Fibroblast of peridontal ligament (primary cell): ENCODE measurements around the gene ASIC3.
"Not testable (repeated sequence)": the region's sequence is repeated elsewhere in the genome, so short reads cannot be mapped to it uniquely, and the experiment has no call there.

Experiments used
- DNase-seq: peaks from one replicate; pipeline ENCODE4 v3.0.0-alpha.2; 2010; ENCODE audit errors: extremely low read depth

The ASIC3 gene

DNA sequence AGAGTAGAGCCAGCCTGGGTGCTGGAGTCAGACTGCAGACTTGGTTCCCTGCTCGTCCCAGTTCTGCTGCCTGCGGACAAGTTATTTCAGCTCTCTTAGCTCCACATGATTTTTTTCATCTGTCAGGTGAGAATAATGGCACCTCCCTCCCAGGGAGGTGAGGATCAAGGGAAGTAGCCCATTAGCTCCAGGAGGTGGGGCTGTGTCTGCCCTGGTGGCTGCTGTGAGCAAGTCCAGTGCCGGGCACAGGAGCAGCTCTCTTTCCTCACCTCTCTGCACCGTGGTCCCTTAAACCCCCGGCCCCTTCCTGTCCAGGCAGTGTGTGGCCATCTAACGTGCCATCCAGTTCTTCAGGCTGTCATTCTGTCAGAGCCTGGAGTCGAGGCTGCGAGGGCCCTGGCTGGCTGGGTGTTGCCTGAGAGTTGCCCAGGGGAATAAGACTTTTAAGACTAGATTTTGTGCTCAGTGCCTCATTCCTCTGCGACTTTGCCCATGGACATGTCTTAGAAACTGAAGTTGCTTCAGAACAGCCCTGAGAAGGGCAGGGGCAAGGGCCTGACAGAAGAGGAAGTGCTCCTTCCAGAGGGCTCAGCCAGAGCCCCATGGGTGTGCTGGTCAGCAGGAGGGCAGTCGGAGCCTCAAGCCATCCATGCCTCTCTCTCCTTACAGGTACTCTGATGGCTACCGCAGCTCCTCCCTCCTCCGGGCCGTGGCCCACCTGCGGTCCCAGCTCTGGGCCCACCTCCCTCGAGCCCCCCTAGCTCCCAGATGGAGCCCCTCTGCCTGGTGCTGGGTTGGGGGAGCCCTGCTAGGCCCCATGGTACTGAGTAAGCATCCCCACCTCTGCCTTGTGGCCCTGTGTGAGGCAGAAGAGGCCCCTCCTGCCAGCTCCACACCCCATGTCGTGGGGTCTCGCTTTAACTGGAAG, 15.1 kb upstream of the ASIC3 start:
- no peak for DNase-seq

DNA sequence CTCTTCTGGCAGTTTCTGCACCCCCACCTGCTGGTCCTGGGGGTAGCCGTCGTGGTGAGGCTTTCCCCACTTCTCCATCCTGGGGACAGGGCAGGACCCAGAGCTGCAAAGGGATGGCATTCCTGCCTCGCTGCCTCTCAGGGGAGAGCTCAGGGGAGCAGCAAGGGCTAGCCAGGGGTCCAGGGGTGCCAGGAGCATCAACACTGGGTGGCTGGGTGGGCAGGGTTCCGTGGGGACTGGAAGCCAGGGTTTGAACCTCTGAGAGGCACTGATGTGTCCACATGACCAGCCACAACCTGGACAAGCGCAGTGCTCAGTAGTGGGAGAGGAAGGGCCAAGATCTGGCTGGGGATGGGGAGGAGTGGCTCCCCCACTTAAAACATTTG, 14.5 kb upstream of the ASIC3 start:
- no peak for DNase-seq

DNA sequence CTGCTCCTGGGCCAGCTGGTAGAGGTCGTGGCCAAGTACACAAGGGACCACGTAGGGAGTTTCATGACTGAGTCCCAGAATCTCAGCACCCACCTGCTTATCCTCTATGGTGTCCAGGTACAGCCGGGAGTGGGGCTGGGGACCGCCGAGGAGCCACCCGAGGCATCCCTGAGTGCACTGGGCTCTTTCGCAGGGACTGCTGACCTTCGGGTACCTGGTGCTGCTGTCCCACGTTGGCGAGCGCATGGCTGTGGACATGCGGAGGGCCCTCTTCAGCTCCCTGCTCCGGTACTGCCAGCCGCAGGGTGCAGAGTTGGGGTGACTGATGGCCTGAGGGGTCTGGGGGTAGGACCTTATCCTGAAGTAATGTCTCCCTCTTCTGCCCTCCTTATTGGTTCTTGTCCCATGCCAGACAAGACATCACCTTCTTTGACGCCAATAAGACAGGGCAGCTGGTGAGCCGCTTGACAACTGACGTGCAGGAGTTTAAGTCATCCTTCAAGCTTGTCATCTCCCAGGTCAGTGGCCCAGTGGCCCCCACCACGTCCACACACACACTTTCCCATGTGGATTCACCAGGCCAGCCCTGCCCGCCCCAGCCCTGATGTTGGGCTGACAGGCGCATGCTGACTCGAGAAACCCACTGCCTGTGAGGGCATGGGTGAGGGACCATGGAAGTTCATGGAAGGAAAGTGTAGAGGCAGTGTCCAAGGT, 13.9 kb upstream of the ASIC3 start:
- no peak for DNase-seq

DNA sequence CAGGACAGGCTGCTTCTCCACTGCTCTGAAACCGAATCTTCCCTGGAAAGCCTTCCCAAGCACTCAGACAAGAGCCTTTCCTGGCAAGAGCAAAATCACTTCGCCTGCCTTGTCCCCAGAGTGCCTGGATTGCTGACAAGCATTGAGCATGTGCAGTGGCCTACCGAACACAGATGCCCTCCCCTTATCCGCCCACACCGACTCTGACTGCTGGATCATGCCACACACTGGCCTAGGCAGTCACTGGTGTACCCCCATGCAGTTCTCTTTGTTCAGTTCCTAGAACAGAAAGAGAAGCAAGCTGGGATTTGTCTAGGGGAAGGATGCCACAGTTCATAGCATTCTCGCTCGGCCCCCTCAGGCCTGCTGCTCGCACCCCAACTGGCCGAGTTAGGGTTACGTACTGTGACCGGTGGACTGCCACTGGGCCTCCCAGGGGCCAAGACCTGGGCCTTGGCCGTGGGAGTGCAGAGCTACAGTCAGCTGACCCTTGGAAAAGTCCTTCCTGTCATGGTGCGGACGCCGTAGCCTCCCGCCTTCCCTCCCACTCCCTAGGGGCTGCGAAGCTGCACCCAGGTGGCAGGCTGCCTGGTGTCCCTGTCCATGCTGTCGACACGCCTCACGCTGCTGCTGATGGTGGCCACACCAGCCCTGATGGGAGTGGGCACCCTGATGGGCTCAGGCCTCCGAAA, 13.2 kb upstream of the ASIC3 start:
- DNase-seq, result no peak

DNA sequence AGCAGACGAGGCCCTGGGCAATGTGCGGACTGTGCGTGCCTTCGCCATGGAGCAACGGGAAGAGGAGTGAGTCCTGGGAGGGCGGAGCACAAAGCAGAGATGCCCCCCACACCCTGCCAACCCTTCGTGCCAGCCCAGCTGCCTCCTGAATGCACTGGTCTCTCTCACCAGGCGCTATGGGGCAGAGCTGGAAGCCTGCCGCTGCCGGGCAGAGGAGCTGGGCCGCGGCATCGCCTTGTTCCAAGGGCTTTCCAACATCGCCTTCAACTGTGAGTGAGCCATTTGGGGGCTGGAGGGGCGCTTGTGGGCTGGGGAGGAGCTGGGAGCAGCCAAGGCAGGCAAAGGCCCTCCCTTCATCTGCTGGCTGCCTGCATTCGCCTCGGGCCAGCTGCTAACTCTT, 12.4 kb upstream of the ASIC3 start:
- DNase-seq, result no peak

DNA sequence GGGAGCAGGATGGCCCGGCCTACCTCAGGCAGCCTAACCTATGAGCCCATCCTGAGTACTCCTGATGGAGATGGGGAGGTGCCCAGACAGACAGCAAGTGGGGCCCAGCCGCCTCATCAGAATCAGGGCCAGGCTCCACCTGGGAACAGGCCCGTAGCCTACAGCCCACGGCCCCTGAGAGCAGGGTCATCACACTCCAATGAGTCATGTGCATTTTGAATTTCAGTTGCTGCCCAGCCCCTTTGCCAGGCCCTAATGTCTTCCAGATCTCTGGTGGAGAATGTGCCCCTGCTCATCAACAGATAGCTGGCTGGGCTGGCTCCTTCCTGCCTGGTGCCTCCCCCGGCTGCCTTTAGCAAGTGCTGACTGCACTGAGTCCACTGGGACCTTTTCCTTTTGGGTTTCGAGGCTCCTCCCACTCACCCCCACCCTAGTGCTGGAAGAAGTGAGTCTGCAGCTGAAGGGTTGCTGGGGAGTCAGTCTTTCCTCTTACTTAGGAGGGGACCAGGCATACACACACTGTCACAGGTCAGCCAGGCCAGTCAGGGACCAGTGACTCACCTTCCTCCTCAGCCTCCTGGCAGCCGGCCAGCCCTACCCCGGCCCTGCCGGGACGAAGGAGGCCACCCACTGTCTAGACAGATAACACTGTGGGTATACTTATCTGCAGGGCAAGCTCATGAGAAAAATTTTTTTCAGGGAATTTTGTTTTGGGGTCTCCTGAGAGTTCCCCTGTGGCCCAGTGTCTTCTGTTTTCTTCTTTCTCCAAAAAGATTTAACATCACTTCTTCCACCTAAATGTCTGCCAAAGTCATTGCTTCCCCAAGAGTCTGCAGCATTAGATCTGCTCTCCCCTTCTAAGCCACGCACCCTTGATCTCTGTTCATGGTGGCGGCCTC, 9.1 kb upstream of the ASIC3 start:
- peak; percentile 86 for DNase-seq

DNA sequence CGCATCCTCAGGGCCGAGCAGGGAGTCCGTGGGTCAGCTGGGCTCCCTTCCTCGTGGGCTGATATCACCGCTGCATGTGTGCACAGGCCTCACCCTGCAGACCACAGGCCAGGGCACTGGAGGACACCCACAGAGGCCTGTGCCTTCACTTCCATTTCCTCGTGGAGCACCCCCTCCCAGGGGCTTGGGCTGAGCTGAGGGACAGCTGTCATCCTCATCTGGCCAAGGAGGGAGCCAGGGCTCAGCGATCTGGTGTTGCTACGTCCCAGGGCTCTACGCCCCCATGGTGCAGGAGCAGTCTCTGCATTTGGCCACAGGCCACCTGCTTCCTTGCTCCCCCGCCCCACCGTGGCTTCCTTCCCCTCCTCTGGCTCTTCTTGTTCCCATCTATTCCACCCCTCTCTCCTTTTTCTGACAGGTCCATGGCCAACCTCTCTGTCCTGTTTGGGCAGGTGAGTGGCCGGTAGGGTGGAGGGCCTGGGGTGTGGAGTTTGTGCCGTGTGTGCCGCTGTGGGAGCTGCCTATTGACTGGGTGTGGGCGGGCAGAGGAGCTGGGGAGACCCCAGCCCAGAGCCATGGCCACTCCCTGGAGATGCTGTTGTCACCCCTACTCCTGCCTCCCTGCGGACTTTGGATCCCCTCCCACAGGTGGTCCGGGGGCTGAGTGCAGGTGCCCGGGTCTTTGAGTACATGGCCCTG, 8.3 kb upstream of the ASIC3 start:
- no peak for DNase-seq

DNA sequence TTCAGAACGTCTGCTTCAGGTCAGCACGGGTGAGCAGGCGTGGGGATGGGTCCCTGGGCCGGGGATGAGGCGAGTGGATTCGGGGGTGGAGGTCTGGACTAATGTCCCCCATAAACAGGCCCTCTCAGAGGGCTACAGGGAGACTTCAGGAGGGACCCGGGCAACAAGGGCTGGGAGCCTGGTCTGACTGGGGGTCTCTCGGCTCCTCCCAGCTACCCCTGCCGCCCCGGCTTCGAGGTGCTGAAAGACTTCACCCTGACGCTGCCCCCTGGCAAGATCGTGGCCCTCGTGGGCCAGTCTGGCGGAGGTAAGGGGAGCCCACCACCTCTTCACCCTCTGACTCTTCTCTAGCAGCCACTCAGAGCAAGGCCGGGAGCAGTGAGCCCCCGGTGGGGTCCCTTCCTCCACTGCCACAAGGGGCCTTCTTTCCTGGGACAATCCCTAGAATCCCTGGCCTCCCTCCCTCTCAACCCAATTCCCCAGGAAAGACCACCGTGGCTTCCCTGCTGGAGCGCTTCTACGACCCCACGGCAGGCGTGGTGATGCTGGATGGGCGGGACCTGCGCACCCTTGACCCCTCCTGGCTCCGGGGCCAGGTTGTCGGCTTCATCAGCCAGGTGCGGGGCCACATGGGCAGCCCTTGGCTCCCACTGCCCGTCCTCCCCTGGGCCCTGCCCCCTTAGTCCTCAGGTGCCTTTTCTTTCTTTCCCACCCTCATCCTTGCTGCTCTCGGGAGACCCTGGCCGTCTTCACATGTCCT, 7.5 kb upstream of the ASIC3 start:
- no peak for DNase-seq

DNA sequence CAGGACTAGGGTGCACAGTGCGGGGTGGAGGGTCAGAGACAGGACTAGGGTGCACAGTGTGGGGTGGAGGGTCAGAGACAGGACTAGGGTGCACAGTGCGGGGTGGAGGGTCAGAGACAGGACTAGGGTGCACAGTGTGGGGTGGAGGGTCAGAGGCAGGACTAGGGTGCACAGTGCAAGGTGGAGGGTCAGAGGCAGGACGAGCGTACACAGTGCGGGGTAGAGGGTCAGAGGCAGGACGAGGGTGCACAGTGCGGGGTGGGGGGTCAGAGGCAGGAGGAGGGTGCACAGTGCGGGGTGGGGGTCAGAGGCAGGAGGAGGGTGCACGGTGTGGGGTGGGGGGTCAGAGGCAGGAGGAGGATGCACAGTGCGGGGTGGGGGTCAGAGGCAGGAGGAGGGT, 4.9 kb upstream of the ASIC3 start:
- not testable (repeated sequence) for DNase-seq

DNA sequence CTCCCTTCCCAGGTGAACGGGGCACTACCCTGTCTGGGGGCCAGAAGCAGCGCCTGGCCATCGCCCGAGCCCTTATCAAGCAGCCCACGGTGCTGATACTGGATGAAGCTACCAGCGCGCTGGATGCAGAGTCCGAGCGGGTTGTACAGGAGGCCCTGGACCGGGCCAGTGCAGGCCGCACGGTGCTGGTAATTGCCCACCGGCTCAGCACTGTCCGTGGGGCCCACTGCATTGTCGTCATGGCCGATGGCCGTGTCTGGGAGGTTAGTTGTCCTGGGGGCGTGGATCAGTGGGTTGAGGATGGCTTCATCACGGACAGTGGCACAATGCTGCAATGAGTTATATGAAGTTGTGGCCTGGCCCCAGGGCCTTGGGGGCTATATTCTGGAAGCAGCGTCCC, 4.4 kb upstream of the ASIC3 start:
- no peak for DNase-seq

DNA sequence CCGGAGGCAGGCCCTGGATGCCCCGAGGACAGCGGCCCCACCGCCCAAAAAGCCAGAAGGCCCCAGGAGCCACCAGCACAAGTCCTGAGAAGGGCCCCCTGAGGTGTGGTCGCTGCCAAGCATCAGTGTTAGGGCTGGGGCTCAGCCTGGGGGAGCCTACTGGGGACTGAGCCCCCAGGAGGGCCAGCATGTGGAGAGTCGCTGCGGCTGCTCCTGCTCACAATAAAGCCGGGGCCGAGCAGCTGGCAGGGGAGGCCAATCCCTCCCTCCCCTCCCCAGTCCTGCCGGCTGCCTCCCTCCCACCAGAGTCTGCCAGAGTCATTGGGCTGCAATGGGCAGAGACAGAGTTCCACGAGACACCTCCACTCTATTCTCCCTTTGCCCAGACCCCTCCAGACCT, 3.1 kb upstream of the ASIC3 start:
- DNase-seq, result no peak

DNA sequence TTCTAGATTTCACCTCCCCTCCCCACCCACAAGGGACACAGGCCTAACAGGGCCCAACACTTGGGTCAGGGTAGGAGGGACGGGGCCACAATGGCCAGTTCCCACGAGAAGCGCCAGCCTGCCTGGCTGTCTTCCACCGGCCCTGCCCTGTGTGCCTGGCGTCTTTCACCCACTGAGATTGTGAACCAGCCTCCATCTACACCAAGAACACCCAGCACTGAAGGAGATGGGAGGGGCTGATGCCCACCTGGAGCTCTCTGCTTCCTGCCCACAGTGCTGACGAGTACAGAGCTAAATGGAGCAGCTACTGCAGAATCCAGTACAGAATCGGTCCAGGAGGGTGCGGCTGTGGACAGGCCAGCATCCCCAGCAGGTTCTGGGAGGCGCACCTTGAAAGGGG, 2.4 kb upstream of the ASIC3 start:
- DNase-seq, result no peak

DNA sequence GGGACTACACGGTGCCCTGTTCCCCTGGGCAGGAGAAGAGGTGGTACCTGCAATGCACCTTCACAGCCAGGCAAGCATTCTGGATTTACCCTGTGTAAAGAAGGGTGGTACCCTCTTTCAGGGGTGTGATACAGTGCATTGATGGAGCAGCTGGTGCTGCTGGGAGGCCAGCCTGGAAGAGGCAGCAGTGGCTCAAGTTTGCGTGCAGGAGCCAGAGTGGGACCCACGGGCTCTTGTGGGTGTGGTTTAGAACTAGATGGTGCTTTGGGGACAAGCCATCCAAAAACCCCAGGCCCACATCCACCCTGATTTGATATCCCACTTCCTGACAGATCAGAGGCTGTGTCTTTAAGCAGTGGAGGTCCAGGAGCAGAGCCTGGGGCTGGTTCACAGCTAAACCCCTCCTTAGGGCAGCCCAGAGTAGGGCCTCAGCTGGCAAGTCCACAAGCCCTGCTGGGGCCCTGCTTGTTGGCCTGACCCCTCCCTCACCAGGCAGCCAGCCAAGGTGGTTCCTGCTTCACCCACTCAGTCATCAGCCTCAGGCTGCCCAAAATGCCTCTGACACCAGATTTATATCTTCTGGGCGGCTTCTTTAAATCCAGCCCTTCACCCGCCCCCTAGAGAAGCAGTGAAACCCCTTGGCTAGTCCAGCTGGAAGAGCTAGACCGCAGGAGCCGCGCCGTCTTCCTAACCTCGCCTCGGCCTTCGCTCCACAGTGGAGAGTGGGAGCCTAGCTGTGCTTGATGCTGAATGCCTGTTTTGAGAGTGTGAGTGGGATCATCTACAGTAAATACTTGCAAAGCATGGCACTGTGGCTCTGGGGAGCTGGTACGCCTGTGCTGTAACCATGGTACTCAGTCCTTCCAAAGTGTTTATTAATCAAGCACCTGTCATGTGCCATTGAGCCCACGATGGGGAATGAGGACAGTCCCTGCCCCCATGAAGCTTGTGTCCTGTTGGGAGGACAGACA, 1.4 kb upstream of the ASIC3 start:
- DNase-seq, result peak; percentile 76

DNA sequence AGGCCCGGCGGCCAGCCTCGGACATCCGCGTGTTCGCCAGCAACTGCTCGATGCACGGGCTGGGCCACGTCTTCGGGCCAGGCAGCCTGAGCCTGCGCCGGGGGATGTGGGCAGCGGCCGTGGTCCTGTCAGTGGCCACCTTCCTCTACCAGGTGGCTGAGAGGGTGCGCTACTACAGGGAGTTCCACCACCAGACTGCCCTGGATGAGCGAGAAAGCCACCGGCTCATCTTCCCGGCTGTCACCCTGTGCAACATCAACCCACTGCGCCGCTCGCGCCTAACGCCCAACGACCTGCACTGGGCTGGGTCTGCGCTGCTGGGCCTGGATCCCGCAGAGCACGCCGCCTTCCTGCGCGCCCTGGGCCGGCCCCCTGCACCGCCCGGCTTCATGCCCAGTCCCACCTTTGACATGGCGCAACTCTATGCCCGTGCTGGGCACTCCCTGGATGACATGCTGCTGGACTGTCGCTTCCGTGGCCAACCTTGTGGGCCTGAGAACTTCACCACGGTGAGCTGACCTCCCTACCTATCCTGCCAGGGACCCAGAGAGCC, 656 bp downstream of the ASIC3 start:
- no peak for DNase-seq

DNA sequence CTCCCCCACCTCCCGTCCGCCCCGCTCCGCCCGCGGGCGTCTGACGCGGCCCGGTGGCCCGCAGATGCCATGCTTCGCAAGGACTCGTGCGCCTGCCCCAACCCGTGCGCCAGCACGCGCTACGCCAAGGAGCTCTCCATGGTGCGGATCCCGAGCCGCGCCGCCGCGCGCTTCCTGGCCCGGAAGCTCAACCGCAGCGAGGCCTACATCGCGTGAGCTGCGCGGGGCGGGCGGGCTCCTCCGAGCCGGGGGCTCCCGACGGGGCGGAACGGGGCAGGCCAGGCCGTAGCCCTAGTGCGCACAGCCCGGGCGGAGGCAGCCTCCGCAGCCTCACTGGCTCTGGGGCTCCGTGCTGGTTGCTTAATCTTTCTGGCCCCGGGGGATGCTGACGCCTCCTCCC, 2.8 kb downstream of the ASIC3 start:
- DNase-seq, result peak; percentile 66

DNA sequence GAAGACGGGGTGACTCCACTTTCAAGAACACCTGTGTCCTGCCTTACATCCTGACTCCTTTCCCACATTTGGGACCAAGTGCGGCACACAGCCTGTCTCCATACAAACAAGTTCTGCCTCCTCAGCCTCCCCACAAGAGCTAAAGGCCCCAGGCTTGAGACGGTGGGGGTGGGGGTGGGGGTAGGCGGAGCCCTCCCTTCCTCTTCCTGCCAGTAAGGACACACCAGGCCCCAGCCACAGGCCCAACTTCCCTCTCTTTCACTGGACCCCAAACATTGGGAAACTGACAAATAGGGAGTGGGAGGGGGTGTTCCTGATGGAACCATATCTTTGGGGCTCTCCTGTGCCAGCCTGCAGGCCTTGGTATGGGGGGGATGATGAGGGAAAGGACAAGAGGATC, 4.8 kb downstream of the ASIC3 start:
- no peak for DNase-seq

DNA sequence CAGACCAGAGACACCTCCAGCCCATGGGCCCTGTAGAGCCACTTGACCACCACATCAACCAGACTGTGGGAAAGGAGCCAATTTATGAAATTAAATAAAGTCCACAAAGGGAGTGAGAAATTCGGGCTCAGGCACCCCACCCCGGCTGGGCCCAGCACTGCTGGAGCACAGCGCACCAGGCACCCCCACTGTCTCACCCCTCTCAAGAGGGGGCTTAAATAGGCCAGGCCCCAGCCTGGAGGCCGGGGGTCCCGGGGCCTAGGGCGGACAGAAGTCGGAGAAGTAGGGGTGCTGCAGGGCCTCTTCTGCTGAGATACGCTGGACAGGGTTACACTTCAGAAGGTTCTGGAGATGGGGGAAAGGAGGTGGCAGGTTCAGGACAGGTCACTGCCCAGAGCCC, 5.4 kb downstream of the ASIC3 start:
- DNase-seq, result no peak

DNA sequence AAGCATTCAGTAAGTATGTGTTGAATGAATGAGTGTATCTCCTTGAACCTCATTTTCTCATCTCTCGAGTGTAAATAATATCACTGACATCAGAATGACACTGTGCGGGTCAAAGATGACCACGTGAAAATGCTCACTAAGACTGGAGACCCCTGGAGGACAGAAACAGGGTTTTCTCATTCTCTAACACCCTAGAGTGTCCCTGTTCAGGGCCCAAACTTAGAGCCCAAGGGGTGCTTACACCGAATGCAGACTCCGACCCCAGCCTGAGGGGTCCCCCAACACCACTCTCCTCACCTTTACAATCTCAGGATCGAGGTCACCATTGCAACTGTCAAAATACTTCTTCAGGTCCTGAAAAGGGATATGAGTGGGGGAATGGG, 7.9 kb downstream of the ASIC3 start:
- DNase-seq, result no peak
